Activated T-cell treated with anti-CD3 and anti-CD28 coated beads, Interleukin-2, amount 50 U/mL, for 72 hours (primary cell): ENCODE results near the gene PHF12. TPM values are rescaled to one million over a fixed set of nuclear protein-coding genes. Genes with fewer than 3 reads are reported as not detected.

ENCODE experiments used
- ATAC-seq, 2 donors: fragments of 150-1000 bp; cut with Tn5 transposase; replicated peaks in 1 of 2; 2 replicates each; pipeline ENCODE4 v1.10.0; 2021; ENCODE audit warnings: moderate library complexity in 2 of 2, mild to moderate bottlenecking in 1 of 2
- DNase-seq, 2 donors: peaks; one replicate each; pipeline ENCODE4 v3.0.0; 2021 to 2022; ENCODE audit warnings: mixed read lengths in 1 of 2
- H3K27ac Mint-ChIP-seq: one replicate; pipeline ENCODE4 v1.8.0; 2022; ENCODE audit warnings: mild to moderate bottlenecking, moderate library complexity, mixed read lengths
- H3K27me3 Mint-ChIP-seq: one replicate; pipeline ENCODE4 v1.8.0; 2022; ENCODE audit warnings: low read depth, mixed read lengths
- H3K36me3 Mint-ChIP-seq, 2 donors: one replicate each; pipeline ENCODE4 v1.8.0; 2022; ENCODE audit warnings: mixed read lengths in 2 of 2, mild to moderate bottlenecking in 1 of 2; ENCODE audit not compliant: insufficient read depth in 2 of 2
- H3K4me1 Mint-ChIP-seq: one replicate; pipeline ENCODE4 v1.8.0; 2022; ENCODE audit warnings: low read depth, mixed read lengths
- H3K4me3 Mint-ChIP-seq, 2 donors: one replicate each; pipeline ENCODE4 v1.8.0; 2022; ENCODE audit warnings: mild to moderate bottlenecking in 2 of 2, mixed read lengths in 2 of 2, moderate library complexity in 2 of 2
- H3K9me3 Mint-ChIP-seq, 2 donors: one replicate each; pipeline ENCODE4 v1.8.0; 2022; ENCODE audit warnings: mixed read lengths in 2 of 2
- total RNA-seq, 2 donors: library from RNA; stranded (reverse); gene quantifications; one replicate each; pipeline ENCODE4 v1.2.3, GENCODE V29; 2022

PHF12 gene
- total RNA-seq, 2 donors from 2014 or later = 67.7 to 81.6 TPM

- H3K9me3 Mint-ChIP-seq = no peaks in the 10 kb centered on the region
- no peak overlapping the region for H3K27ac Mint-ChIP-seq
- ATAC-seq = no peak
- H3K27me3 Mint-ChIP-seq = no peaks in the 10 kb centered on the region
- DNase-seq = no peak
- H3K4me1 Mint-ChIP-seq = no peaks in the 10 kb centered on the region
- no peak overlapping the region for H3K4me3 Mint-ChIP-seq
- H3K36me3 Mint-ChIP-seq = no peaks in the 10 kb centered on the region
Measured at GRCh38 chr17:28956112-28956511, 4.8 kb upstream of the PHF12 start.

DNA sequence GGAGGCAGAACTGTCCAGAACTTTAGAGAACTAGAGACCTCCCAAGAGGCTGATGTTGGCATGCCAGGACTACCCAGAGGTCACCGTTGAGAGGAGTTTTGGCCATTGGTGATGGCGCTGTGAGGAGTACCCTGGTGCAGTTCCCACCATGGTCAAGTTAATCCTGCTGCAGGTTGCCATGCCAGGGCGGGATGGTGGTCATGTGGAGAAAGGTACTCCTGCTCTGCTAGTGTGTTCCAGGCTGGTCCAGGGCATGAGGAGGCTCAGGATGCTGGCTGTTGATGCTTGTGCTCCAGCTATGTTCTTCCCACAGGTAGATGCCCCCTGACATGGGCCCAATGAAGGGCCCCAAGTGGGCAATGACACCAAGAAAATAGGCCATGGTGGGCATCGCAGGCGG, 4.1 kb upstream of the PHF12 start:
- no peak overlapping the region for H3K27ac Mint-ChIP-seq
- peaks cover 3% of the 10 kb centered on the region in 2 donors for H3K36me3 Mint-ChIP-seq
- ATAC-seq = no peak
- no peak overlapping the region for H3K4me3 Mint-ChIP-seq
- no peaks in the 10 kb centered on the region for H3K4me1 Mint-ChIP-seq
- no peak for DNase-seq
- H3K27me3 Mint-ChIP-seq = no peaks in the 10 kb centered on the region
- no peaks in the 10 kb centered on the region for H3K9me3 Mint-ChIP-seq

- ATAC-seq = no peak
- Mint-ChIP-seq H3K27ac (no peak overlapping the region), H3K4me3 (no peak overlapping the region)
Measured at GRCh38 chr17:28954886-28955285, 3.6 kb upstream of the PHF12 start.

DNA sequence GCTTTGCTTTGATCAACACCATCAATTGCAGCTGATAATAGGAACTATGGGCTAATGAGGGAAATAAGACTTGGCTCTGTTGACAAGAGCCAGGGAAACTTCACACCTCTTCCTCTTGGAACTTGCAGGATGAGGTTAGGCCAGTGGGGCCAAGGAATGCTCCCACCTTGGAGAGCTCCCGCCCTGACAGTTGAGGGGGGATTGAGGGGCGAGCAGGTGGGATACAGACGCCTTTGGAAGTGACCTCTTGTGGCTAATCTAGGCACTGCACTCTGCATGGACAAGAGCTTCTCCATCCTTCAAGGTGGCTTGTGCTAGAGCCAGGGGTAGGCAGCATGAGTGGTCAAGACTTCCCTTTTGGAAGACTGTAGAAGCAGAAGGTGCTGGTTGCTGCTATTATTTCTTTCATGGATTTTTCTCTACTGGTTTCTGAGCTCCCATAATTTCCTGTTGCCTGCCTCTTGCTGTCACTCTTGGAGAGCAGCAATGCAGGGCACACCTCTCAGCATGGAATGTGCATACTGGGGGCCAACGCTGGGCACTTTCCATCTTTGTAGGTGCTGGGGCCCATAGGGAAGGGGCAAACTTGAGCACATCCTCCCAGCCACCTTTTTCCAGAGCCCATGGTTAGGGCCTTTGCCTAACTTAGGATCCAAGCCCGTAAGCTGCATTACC, 2.3 kb upstream of the PHF12 start:
- peak overlapping the region in 1 of 2 donors; percentile 43 for H3K4me3 Mint-ChIP-seq
- ATAC-seq (no peak), DNase-seq (peak; percentile 59 to 63)
- peaks cover 2% of the 10 kb centered on the region for H3K4me1 Mint-ChIP-seq
- no peaks in the 10 kb centered on the region for H3K27me3 Mint-ChIP-seq
- H3K36me3 Mint-ChIP-seq = peaks cover 4 to 8% of the 10 kb centered on the region in 2 donors
- no peak overlapping the region for H3K27ac Mint-ChIP-seq
- no peaks in the 10 kb centered on the region for H3K9me3 Mint-ChIP-seq

More at GRCh38 chr17:28954886-28955285, 3.6 kb upstream of the PHF12 start:
- no peaks in the 10 kb centered on the region for H3K4me1 Mint-ChIP-seq
- no peak for DNase-seq
- no peaks in the 10 kb centered on the region for H3K9me3 Mint-ChIP-seq
- peaks cover 3 to 4% of the 10 kb centered on the region in 2 donors for H3K36me3 Mint-ChIP-seq
- no peaks in the 10 kb centered on the region for H3K27me3 Mint-ChIP-seq

GRCh38 chr17:28951991-28952975, 965 bp upstream of the PHF12 start:
- Mint-ChIP-seq H3K4me1 (peaks cover 15% of the 10 kb centered on the region), H3K4me3 (no peak overlapping the region), H3K36me3 (peaks cover 4 to 18% of the 10 kb centered on the region in 2 donors), H3K27ac (no peak overlapping the region), H3K27me3 (no peaks in the 10 kb centered on the region), H3K9me3 (no peaks in the 10 kb centered on the region)
- DNase-seq (peak; percentile 93 to 96), ATAC-seq (peak; percentile 77 to 79)

DNA sequence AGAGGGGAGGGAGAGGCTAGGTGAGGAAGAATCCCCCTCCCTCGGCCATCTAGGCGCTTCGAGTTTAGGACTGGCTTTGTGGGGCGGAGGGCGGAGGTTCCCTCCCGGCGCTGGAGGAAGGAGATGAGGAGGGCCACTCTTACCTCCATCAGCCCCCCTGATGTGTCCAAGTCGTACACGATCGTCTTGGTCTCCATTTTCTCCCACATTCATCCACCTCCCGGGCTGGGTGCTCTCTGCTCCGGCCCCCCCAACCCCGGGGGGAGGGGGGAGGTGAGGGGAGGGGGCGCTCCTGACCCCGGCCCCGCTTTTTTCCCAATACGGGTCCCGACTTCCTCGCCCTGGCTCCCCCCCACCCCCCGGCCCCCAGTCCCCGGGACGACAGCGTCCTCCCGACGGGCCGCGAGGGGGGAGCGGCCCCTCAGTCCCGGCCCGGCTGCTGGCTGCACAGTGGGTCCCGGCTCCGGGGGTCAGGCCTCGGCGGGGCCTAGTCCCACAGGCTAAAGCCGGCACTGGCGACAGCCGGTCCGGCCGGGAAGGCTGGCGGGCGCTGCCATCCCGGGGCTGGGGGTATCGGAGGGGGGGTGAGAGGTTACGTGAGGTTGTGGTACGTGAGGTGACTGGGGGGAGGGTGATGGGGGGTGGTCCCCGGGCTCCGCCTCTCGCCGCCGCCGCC, 428 bp downstream of the PHF12 start:
- Mint-ChIP-seq H3K4me1 (peaks cover 29% of the 10 kb centered on the region), H3K36me3 (peaks cover 7 to 24% of the 10 kb centered on the region in 2 donors), H3K4me3 (peak overlapping the region; percentile 96), H3K9me3 (no peaks in the 10 kb centered on the region), H3K27me3 (no peaks in the 10 kb centered on the region), H3K27ac (peak overlapping the region; percentile 95)
- DNase-seq = no peak
- ATAC-seq = no peak

- Mint-ChIP-seq H3K36me3 (peaks cover 8 to 28% of the 10 kb centered on the region in 2 donors), H3K27me3 (no peaks in the 10 kb centered on the region), H3K9me3 (no peaks in the 10 kb centered on the region), H3K27ac (peak overlapping the region; percentile 95), H3K4me1 (peaks cover 36% of the 10 kb centered on the region), H3K4me3 (peak overlapping the region; percentile 96)
- no peak for ATAC-seq
- peak; percentile 58 to 75 for DNase-seq
Measured at GRCh38 chr17:28950017-28950751, 1.1 kb downstream of the PHF12 start.

DNA sequence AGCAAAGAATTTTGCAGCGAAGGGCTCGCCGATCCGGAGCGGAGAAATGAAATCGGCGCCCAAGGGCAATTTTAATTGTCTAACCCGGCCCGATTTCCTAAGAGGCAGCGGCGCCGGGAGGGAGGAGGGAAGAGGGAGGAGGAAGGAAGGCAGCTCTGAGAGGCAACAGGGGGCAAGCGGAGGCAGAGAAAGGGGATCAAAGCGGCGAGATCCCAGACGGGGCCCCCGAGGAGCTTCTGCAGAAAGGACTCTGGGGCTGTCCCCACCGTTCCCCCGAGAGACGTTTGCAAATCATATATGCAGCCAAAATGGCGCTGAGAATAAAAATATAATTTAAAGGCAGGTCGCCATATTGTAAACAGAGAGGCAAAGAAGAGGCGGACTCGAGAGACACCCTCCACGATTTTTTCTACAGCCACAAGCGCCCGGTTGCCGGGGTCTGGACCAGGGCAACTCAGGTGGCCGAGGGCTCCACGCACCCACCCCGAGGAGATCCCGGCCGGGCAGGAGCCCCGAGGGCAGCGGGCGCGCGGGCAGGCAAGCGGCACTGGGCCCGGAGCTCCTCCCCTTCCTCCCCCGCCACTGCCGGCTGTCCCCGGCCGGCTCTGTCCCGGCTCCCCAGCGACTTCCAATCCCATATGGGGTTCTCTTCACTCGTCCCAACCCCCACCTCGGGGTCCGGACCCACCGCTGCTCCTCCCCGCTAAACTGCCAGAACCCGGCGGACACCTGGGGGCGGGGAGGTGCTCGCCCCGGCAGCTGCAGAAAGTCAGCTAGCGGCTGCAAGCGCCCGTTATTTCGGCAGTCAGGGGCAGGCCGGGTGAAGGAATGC, 1.9 kb downstream of the PHF12 start:
- Mint-ChIP-seq H3K4me3 (peak overlapping the region; percentile 96), H3K4me1 (peaks cover 44% of the 10 kb centered on the region), H3K27ac (peak overlapping the region; percentile 93), H3K36me3 (peaks cover 9 to 30% of the 10 kb centered on the region in 2 donors), H3K27me3 (no peaks in the 10 kb centered on the region), H3K9me3 (no peaks in the 10 kb centered on the region)
- ATAC-seq (no peak), DNase-seq (peak; percentile 64 to 69)

DNA sequence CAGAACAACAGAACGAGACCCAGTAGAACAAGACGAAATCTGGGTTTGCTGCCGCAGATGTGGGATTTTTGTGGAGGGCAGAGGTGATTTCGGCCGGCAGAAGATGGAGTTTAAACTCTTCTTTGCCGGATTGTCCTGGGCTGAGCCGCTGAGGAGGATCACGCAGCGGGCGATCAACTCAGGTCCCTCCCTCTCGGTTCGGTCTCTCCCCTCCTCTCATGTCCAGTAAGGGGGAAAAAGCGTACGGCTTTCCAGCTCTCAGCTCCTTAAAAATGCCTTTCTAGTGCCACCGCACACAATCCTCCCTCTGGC, 2.5 kb downstream of the PHF12 start:
- Mint-ChIP-seq H3K27ac (peak overlapping the region; percentile 93), H3K36me3 (peaks cover 11 to 35% of the 10 kb centered on the region in 2 donors), H3K27me3 (no peaks in the 10 kb centered on the region), H3K4me1 (peaks cover 50% of the 10 kb centered on the region), H3K9me3 (no peaks in the 10 kb centered on the region), H3K4me3 (peak overlapping the region; percentile 96)
- no peak for DNase-seq
- ATAC-seq = no peak

DNA sequence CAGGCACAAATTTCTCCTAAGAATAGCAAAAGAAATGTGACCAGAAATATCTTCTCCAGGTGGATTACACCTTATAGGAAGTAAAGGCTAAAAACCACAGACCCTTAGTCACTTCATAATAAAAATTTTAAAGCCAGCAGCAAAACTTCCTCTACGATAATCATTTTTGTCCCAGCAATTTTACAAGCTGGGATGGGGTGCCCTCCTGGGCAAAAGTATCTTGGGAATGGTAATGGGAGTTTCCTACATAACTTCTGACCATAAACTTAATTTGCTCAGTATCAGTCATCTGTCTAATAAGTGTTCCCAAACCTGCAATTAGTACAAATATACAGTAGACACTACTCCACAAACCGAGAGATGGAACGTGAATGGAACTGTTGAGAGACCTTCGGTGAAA, 3.0 kb downstream of the PHF12 start:
- peaks cover 55% of the 10 kb centered on the region for H3K4me1 Mint-ChIP-seq
- H3K27me3 Mint-ChIP-seq = no peaks in the 10 kb centered on the region
- peak overlapping the region; percentile 88 for H3K27ac Mint-ChIP-seq
- H3K4me3 Mint-ChIP-seq = peak overlapping the region; percentile 96
- H3K9me3 Mint-ChIP-seq = no peaks in the 10 kb centered on the region
- no peak for ATAC-seq
- H3K36me3 Mint-ChIP-seq = peaks cover 11 to 39% of the 10 kb centered on the region in 2 donors
- no peak for DNase-seq

- DNase-seq (no peak), ATAC-seq (no peak)
- Mint-ChIP-seq H3K4me1 (peaks cover 61% of the 10 kb centered on the region), H3K27me3 (no peaks in the 10 kb centered on the region), H3K27ac (peak overlapping the region; percentile 88), H3K4me3 (peak overlapping the region; percentile 96), H3K36me3 (peaks cover 13 to 44% of the 10 kb centered on the region in 2 donors), H3K9me3 (no peaks in the 10 kb centered on the region)
Measured at GRCh38 chr17:28947639-28948038, 3.7 kb downstream of the PHF12 start.

GRCh38 chr17:28946239-28946638, 5.1 kb downstream of the PHF12 start:
- peak overlapping the region; percentile 92 for H3K27ac Mint-ChIP-seq
- H3K27me3 Mint-ChIP-seq = no peaks in the 10 kb centered on the region
- ATAC-seq = peak; percentile 4 to 34
- no peak for DNase-seq
- peaks cover 71% of the 10 kb centered on the region for H3K4me1 Mint-ChIP-seq
- peaks cover 13 to 51% of the 10 kb centered on the region in 2 donors for H3K36me3 Mint-ChIP-seq
- H3K4me3 Mint-ChIP-seq = peak overlapping the region; percentile 91 to 96
- no peaks in the 10 kb centered on the region for H3K9me3 Mint-ChIP-seq
